Endothelial cell of umbilical vein (primary cell): ENCODE results near the gene ATP9B. TPM values are rescaled to one million over a fixed set of nuclear protein-coding genes. Genes with fewer than 3 reads are reported as not detected.

Experiments
- BruUV-seq: library from RNA; stranded (reverse); fragments of 400-500 nt; replicated peaks from 2 replicates; lab custom pipeline; 2021; lab: Mats Ljungman, UMichigan
- CTCF ChIA-PET: fragments of 300-600, 350-600 bp; sonication (Branson Sonifier 250); formaldehyde crosslinking; loops from one replicate; lab custom pipeline; 2021; ENCODE audit warnings: antibody characterized with exemption, inconsistent platforms; lab: Charles Lee
- POLR2A ChIA-PET: fragments of 300-600, 350-600 bp; sonication (Branson Sonifier 250); formaldehyde crosslinking; loops from one replicate; lab custom pipeline; 2021; ENCODE audit warnings: antibody characterized with exemption, inconsistent platforms; lab: Charles Lee
- DNase-seq: peaks from one replicate; pipeline ENCODE4 v3.0.0-alpha.2; 2011; ENCODE audit warnings: low read depth, low spot score
- FAIRE-seq: peaks from 2 replicates; lab custom pipeline; 2011; peaks lifted over from hg19 to GRCh38; lab: Jason Lieb, UNC
- H2AFZ ChIP-seq: 2 replicates; pipeline ENCODE4 v1.6.0; 2012; ENCODE audit warnings: low read depth, low read length, control low read depth, inconsistent platforms
- H3K27ac ChIP-seq: 2 replicates; pipeline ENCODE4 v1.5.1; 2011; ENCODE audit warnings: low read depth, mild to moderate bottlenecking, control low read depth, low read length, moderate library complexity; ENCODE audit not compliant: insufficient read depth
- H3K27me3 ChIP-seq, 2 experiments: 2 replicates each; pipeline versions ENCODE4 v1.6.0 to v1.6.1; 2011; ENCODE audit warnings: low read length in 2 of 2, mixed read lengths in 1 of 2; ENCODE audit not compliant: control insufficient read depth in 2 of 2, insufficient read depth in 2 of 2
- H3K36me3 ChIP-seq, 2 experiments: 2 replicates in 1 of 2; 3 replicates in 1 of 2; pipeline ENCODE4 v1.5.1; 2011; ENCODE audit warnings: low read length in 2 of 2, mild to moderate bottlenecking in 1 of 2, moderate library complexity in 1 of 2; ENCODE audit not compliant: control insufficient read depth in 2 of 2, insufficient read depth in 2 of 2; ENCODE audit errors: extremely low read depth in 1 of 2
- H3K4me1 ChIP-seq: 3 replicates; pipeline ENCODE4 v1.5.1; 2011; ENCODE audit warnings: mild to moderate bottlenecking, low read length; ENCODE audit not compliant: control insufficient read depth, insufficient read depth; ENCODE audit errors: extremely low read depth
- H3K4me2 ChIP-seq: 2 replicates; pipeline ENCODE4 v1.6.1; 2011; ENCODE audit warnings: low read length, control low read depth, mixed read lengths; ENCODE audit not compliant: insufficient read depth
- H3K4me3 ChIP-seq, 3 experiments: fragments of 200-600 bp in 1 of 3; sonication (generic), shearing (Covaris generic) in 1 of 3; replicated peaks in 1 of 3; 2 replicates each; pipeline ENCODE4 v1.5.1; 2011 to 2016; ENCODE audit warnings: control low read depth in 3 of 3, low read length in 3 of 3, mild to moderate bottlenecking in 2 of 3, inconsistent platforms in 1 of 3, low read depth in 1 of 3, moderate library complexity in 1 of 3; ENCODE audit not compliant: insufficient read depth in 1 of 3
- H3K79me2 ChIP-seq: 2 replicates; pipeline ENCODE4 v1.6.0; 2012; ENCODE audit warnings: low read length, inconsistent platforms; ENCODE audit not compliant: control insufficient read depth, insufficient read depth
- H3K9ac ChIP-seq: replicated peaks from 2 replicates; pipeline ENCODE3; 2011; ENCODE audit warnings: low read length, control low read depth; ENCODE audit not compliant: insufficient read depth; ENCODE audit errors: extremely low read depth
- H3K9me1 ChIP-seq: replicated peaks from 3 replicates; pipeline ENCODE4 v1.6.0; 2011; ENCODE audit warnings: mild to moderate bottlenecking, low read length; ENCODE audit not compliant: control insufficient read depth, insufficient read depth; ENCODE audit errors: extremely low read depth
- H3K9me3 ChIP-seq: replicated peaks from 2 replicates; pipeline ENCODE4 v1.5.1; 2012; ENCODE audit warnings: low read length, inconsistent platforms; ENCODE audit not compliant: control insufficient read depth, insufficient read depth
- H4K20me1 ChIP-seq: replicated peaks from 2 replicates; pipeline ENCODE3; 2011; ENCODE audit warnings: mild to moderate bottlenecking, low read length; ENCODE audit not compliant: control insufficient read depth, insufficient read depth; ENCODE audit errors: extremely low read depth
- EZH2 ChIP-seq: IDR thresholded peaks from 2 replicates; pipeline ENCODE4 v1.6.1; 2012; ENCODE audit warnings: borderline replicate concordance, low read depth, mild to moderate bottlenecking, moderate library complexity, low read length, inconsistent platforms; ENCODE audit not compliant: severe bottlenecking
- FOS ChIP-seq: IDR thresholded peaks from 2 replicates; pipeline ENCODE4 v1.6.1; 2011; ENCODE audit warnings: mild to moderate bottlenecking, low read length, moderate library complexity, borderline replicate concordance; ENCODE audit not compliant: insufficient read depth
- GATA2 ChIP-seq: IDR thresholded peaks from 2 replicates; pipeline ENCODE4 v1.7.0; 2011; ENCODE audit warnings: low read depth, mild to moderate bottlenecking, moderate library complexity, mixed read lengths, low read length; ENCODE audit not compliant: insufficient read length, insufficient read depth
- JUN ChIP-seq: IDR thresholded peaks from 2 replicates; pipeline ENCODE4 v1.6.1; 2011; ENCODE audit warnings: borderline replicate concordance, low read depth; ENCODE audit not compliant: insufficient read length, insufficient read depth
- MYC ChIP-seq: IDR thresholded peaks from one replicate; pipeline ENCODE4 v1.6.1; 2011; ENCODE audit warnings: mild to moderate bottlenecking, low read depth, low read length
- POLR2A ChIP-seq: IDR thresholded peaks from 2 replicates; pipeline ENCODE4 v1.6.1; 2012; ENCODE audit warnings: low read depth, mild to moderate bottlenecking, control low read depth, low read length
- POLR2AphosphoS5 ChIP-seq: IDR thresholded peaks from 2 replicates; pipeline ENCODE4 v1.6.1; 2012; ENCODE audit warnings: low read depth, mild to moderate bottlenecking, control low read depth, low read length, moderate library complexity; ENCODE audit not compliant: insufficient read depth
- dilution Hi-C: fragments of 300-500 bp; cut with MboI; formaldehyde crosslinking; loops from one replicate; pipeline ENCODE4 v1.15.0; 2019; ENCODE audit warnings: low sequenced_read_pairs; ENCODE audit not compliant: extremely low pct_ligation_motif_present
- intact Hi-C: fragments of 100-400 bp; cut with micrococcal nuclease; formaldehyde crosslinking; loops from one replicate; pipeline ENCODE4 v1.10.0; 2022
- polyA plus RNA-seq, 4 experiments: library from polyadenylated mRNA; depleted of rRNA in 3 of 4; stranded (reverse) in 3 of 4; unstranded in 1 of 4; fragments of >200 nt; gene quantifications; 2 replicates each; pipeline versions ENCODE4 v1.2.1 to v1.2.3, GENCODE V29; 2011 to 2012; ENCODE audit warnings: missing spikeins in 1 of 4
- total RNA-seq: library from RNA; stranded (reverse); gene quantifications from 2 replicates; pipeline ENCODE4 v1.2.3, GENCODE V29; 2021
- TF ChIP-seq, protein P1 (sequence below): IDR thresholded peaks from 2 replicates; pipeline ENCODE4 v1.6.1; 2011; ENCODE audit not compliant: insufficient read depth, insufficient read length
- TF ChIP-seq, protein P2 (sequence below), 2 donors: IDR thresholded peaks; 1 replicate in 1 of 2; 2 replicates in 1 of 2; pipeline ENCODE4 v1.5.1; 2011; ENCODE audit warnings: low read length in 2 of 2, mild to moderate bottlenecking in 2 of 2, moderate library complexity in 2 of 2, control low read depth in 1 of 2, inconsistent platforms in 1 of 2, low read depth in 1 of 2; ENCODE audit not compliant: insufficient read depth in 1 of 2; ENCODE audit errors: extremely low read depth in 1 of 2

Gene ATP9B
- total and polyA plus RNA-seq, 2 donors (not counting 3 experiments of a cell fraction or from before 2014, with no cell fraction given): 14.6 to 18.2 TPM

- TF ChIP-seq JUN: no peak
- TF ChIP-seq, protein P1, sequence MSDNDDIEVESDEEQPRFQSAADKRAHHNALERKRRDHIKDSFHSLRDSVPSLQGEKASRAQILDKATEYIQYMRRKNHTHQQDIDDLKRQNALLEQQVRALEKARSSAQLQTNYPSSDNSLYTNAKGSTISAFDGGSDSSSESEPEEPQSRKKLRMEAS: no peak
- no peak for TF ChIP-seq POLR2AphosphoS5
- no peak for TF ChIP-seq GATA2
- no peak for TF ChIP-seq EZH2
- TF ChIP-seq MYC: no peak
- TF ChIP-seq, protein P2, sequence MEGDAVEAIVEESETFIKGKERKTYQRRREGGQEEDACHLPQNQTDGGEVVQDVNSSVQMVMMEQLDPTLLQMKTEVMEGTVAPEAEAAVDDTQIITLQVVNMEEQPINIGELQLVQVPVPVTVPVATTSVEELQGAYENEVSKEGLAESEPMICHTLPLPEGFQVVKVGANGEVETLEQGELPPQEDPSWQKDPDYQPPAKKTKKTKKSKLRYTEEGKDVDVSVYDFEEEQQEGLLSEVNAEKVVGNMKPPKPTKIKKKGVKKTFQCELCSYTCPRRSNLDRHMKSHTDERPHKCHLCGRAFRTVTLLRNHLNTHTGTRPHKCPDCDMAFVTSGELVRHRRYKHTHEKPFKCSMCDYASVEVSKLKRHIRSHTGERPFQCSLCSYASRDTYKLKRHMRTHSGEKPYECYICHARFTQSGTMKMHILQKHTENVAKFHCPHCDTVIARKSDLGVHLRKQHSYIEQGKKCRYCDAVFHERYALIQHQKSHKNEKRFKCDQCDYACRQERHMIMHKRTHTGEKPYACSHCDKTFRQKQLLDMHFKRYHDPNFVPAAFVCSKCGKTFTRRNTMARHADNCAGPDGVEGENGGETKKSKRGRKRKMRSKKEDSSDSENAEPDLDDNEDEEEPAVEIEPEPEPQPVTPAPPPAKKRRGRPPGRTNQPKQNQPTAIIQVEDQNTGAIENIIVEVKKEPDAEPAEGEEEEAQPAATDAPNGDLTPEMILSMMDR (IDR thresholded peaks at IDR 0.05; ENCODE audit: extremely low read depth in 1 of 2, insufficient read depth in 1 of 2, low read depth in 1 of 2, low read length in 2 of 2): no peak
- no peak for TF ChIP-seq FOS
- TF ChIP-seq POLR2A: no peak
- Histone ChIP-seq H4K20me1 (no peaks in the 10 kb centered on the region), H3K9me1 (no peaks in the 10 kb centered on the region), H3K4me2 (peak overlapping the region; percentile 16), H3K27me3 (no peaks in the 10 kb centered on the region), H3K36me3 (no peaks in the 10 kb centered on the region), H3K79me2 (peaks cover 32% of the 10 kb centered on the region), H3K4me1 (peaks cover 59% of the 10 kb centered on the region), H3K9me3 (no peaks in the 10 kb centered on the region), H3K4me3 (no peak overlapping the region), H2AFZ (no peak overlapping the region), H3K27ac (peak overlapping the region; percentile 26), H3K9ac (no peak overlapping the region)
- FAIRE-seq (no peak), DNase-seq (no peak)
- CTCF ChIA-PET: interaction anchor here (0.6 kb wide), 1 partner anchor 13 kb away, joined by 3 read pairs; no protein-coding TSS in a partner anchor
- no TSS peak for BruUV-seq
- dilution Hi-C loops (no loop called here), intact Hi-C loops (loop anchor here (2.0 kb wide), 1 partner anchor 83 kb away; no protein-coding TSS in a partner anchor)
- POLR2A ChIA-PET: no interaction called here
Measured at GRCh38 chr18:79401494-79402208, 332.5 kb downstream of the ATP9B start.
